Trophoblast cell (in vitro differentiated cells and primary cell): Measurements from ENCODE around the gene KIRREL2.

Experiments used
- DNase-seq, 2 donors: peaks; one replicate each; pipeline ENCODE4 v3.0.0-alpha.2; 2016
- H2AFZ ChIP-seq: 2 replicates; pipeline ENCODE4 v1.6.1; 2013; ENCODE audit warnings: low read length, moderate library complexity, mild to moderate bottlenecking; ENCODE audit not compliant: insufficient read depth, poor library complexity
- H2AK5ac ChIP-seq: 2 replicates; pipeline ENCODE4 v1.6.1; 2013; ENCODE audit warnings: mild to moderate bottlenecking, low read length
- H2BK120ac ChIP-seq: 2 replicates; pipeline ENCODE4 v1.6.1; 2013; ENCODE audit warnings: low read length, mild to moderate bottlenecking, moderate library complexity; ENCODE audit not compliant: insufficient read depth, poor library complexity
- H2BK12ac ChIP-seq: 2 replicates; pipeline ENCODE4 v1.6.1; 2013; ENCODE audit warnings: mild to moderate bottlenecking, low read length, moderate library complexity
- H2BK5ac ChIP-seq: 2 replicates; pipeline ENCODE4 v1.6.1; 2013; ENCODE audit warnings: low read length, low read depth, moderate library complexity, mild to moderate bottlenecking; ENCODE audit not compliant: poor library complexity
- H3K14ac ChIP-seq: 2 replicates; pipeline ENCODE4 v1.6.1; 2013; ENCODE audit warnings: mild to moderate bottlenecking, low read length
- H3K18ac ChIP-seq: 2 replicates; pipeline ENCODE4 v1.6.1; 2013; ENCODE audit warnings: mild to moderate bottlenecking, low read length
- H3K23ac ChIP-seq: 2 replicates; pipeline ENCODE4 v1.6.1; 2013; ENCODE audit warnings: low read length
- H3K27ac ChIP-seq: 2 replicates; pipeline ENCODE4 v1.5.1; 2013; ENCODE audit warnings: low read depth, mild to moderate bottlenecking, inconsistent platforms, low read length, moderate library complexity
- H3K27me3 ChIP-seq: 2 replicates; pipeline ENCODE4 v1.6.1; 2013; ENCODE audit warnings: inconsistent platforms, mild to moderate bottlenecking, low read length, moderate library complexity; ENCODE audit not compliant: insufficient read depth
- H3K36me3 ChIP-seq, 2 experiments: 1 replicate in 1 of 2; 2 replicates in 1 of 2; pipeline ENCODE4 v1.6.1; 2013; ENCODE audit warnings: low read length in 2 of 2, mild to moderate bottlenecking in 2 of 2, moderate library complexity in 1 of 2; ENCODE audit not compliant: insufficient read depth in 2 of 2, control insufficient read depth in 1 of 2
- H3K4ac ChIP-seq: 2 replicates; pipeline ENCODE4 v1.6.1; 2013; ENCODE audit warnings: low read depth, mild to moderate bottlenecking, low read length, moderate library complexity
- H3K4me1 ChIP-seq, 2 experiments: 1 replicate in 1 of 2; 2 replicates in 1 of 2; pipeline ENCODE4 v1.6.1; 2013; ENCODE audit warnings: low read length in 2 of 2, mild to moderate bottlenecking in 2 of 2, moderate library complexity in 1 of 2; ENCODE audit not compliant: insufficient read depth in 2 of 2, control insufficient read depth in 1 of 2
- H3K4me2 ChIP-seq: 2 replicates; pipeline ENCODE4 v1.6.1; 2013; ENCODE audit warnings: inconsistent platforms, mild to moderate bottlenecking, low read length, moderate library complexity
- H3K4me3 ChIP-seq: 2 replicates; pipeline ENCODE4 v1.5.1; 2013; ENCODE audit warnings: mild to moderate bottlenecking, low read depth, low read length, inconsistent platforms
- H3K79me1 ChIP-seq: one replicate; pipeline ENCODE4 v1.6.1; 2013; ENCODE audit warnings: low read length
- H3K79me2 ChIP-seq: 2 replicates; pipeline ENCODE4 v1.6.1; 2013; ENCODE audit warnings: low read length, mild to moderate bottlenecking; ENCODE audit not compliant: control insufficient read depth, insufficient read depth, poor library complexity
- H3K9ac ChIP-seq: 2 replicates; pipeline ENCODE4 v1.6.1; 2013; ENCODE audit warnings: mild to moderate bottlenecking, low read length
- H3K9me3 ChIP-seq: 2 replicates; pipeline ENCODE4 v1.6.1; 2013; ENCODE audit warnings: low read depth, mild to moderate bottlenecking, control low read depth, inconsistent platforms, low read length; ENCODE audit not compliant: insufficient read depth
- H4K12ac ChIP-seq: 2 replicates; pipeline ENCODE4 v1.6.1; 2013; ENCODE audit warnings: low read depth, mild to moderate bottlenecking, low read length, moderate library complexity
- H4K8ac ChIP-seq: 2 replicates; pipeline ENCODE4 v1.6.1; 2013; ENCODE audit warnings: low read depth, mild to moderate bottlenecking, low read length, moderate library complexity
- H4K91ac ChIP-seq: one replicate; pipeline ENCODE4 v1.6.1; 2013; ENCODE audit warnings: low read depth, mild to moderate bottlenecking, low read length, moderate library complexity
- WGBS: extraction: QIAGEN DNeasy Blood & Tissue Kit; methylation state at CpG from one replicate; pipeline ENCODE4 v1.1.7; 2013; ENCODE audit warnings: missing lambda C conversion rate; ENCODE audit not compliant: insufficient read length, insufficient coverage; ENCODE audit errors: extremely low coverage; 5-methylcytosine and 5-hydroxymethylcytosine counted together

Gene KIRREL2

DNA sequence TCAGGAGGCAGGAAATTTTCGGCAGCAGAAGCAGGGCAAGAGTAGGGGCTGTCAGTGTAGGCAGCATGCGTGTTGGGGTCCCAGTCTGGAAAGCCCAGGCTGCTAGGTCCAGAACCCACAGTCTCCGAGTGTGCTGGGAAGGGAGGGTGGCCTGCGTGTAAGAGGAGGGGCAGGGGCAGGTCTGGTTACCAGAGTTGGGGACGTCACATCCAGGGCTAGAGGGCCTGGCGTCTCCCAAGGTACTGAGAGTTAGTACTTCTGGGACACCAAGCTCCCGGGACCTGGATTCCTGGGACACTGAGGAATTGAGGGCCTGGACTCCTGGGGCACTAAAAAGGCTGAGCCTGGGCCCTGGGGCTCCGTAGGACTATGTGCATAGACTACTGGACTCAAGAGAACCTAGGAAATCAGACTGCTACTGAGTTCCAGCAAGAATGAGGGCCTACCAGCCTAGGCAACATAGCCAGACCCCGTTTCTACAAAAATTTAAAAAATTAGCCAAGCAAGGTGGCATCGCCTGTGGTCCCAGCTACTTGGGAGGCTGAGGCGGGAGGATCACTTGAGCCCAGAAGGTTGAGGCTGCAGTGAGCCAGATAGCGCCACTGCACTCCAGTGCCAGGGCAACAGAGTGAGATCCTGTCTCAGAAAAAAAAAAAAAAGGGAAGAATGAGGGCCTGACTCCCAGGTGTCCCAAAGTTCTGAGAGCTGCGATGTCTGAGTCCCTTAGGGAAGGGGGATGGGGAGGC, 41.2 kb downstream of the KIRREL2 start:
- Histone ChIP-seq H3K4me2 (peak overlapping the region; percentile 99), H3K79me1 (peaks cover 13% of the 10 kb centered on the region), H3K36me3 (peaks cover 27 to 39% of the 10 kb centered on the region in 2 experiments), H3K79me2 (peaks cover 8% of the 10 kb centered on the region), H3K14ac (no peak overlapping the region), H3K23ac (no peak overlapping the region), H3K27me3 (no peaks in the 10 kb centered on the region), H3K27ac (no peak overlapping the region), H4K91ac (no peak overlapping the region), H3K4me1 (peaks cover 6 to 18% of the 10 kb centered on the region in 2 experiments), H2BK120ac (no peak overlapping the region), H3K18ac (peak overlapping the region; percentile 7), H4K8ac (no peak overlapping the region), H3K4ac (no peak overlapping the region), H3K9me3 (no peaks in the 10 kb centered on the region), H2AFZ (no peak overlapping the region), H4K12ac (peak overlapping the region; percentile 0), H2BK12ac (no peak overlapping the region), H3K9ac (no peak overlapping the region), H3K4me3 (no peak overlapping the region), H2AK5ac (no peak overlapping the region), H2BK5ac (no peak overlapping the region)
- WGBS = no CpG with 5 or more reads among the region's 13 CpGs
- no peak for DNase-seq

DNA sequence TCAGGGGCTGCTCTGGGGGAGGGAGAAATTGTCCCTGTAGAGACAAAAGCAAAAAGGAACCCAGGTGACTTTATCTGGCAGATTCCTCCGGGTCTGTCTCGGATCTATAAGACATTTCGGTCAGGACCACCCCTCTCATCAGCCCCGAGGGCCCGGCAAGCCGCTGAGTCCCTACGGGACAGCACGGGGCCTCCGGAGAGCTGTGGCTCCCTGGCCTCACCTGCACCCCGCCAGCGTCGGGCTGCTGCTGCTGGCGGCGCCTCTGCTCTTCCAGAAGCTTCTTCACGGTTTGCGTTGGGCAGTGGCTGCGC, 41.7 kb downstream of the KIRREL2 start:
- peaks cover 27 to 38% of the 10 kb centered on the region in 2 experiments for H3K36me3 ChIP-seq
- no CpG with 5 or more reads among the region's 17 CpGs for WGBS
- peak overlapping the region; percentile 69 for H2AFZ ChIP-seq
- H2BK5ac ChIP-seq = peak overlapping the region; percentile 42
- H3K4ac ChIP-seq = peak overlapping the region; percentile 46
- H3K23ac ChIP-seq = no peak overlapping the region
- peak overlapping the region; percentile 99 for H3K4me2 ChIP-seq
- peak overlapping the region; percentile 58 for H4K12ac ChIP-seq
- H2BK120ac ChIP-seq = no peak overlapping the region
- H3K27ac ChIP-seq = no peak overlapping the region
- peaks cover 8% of the 10 kb centered on the region for H3K79me2 ChIP-seq
- peak overlapping the region; percentile 70 for H4K91ac ChIP-seq
- no peak overlapping the region for H2BK12ac ChIP-seq
- H2AK5ac ChIP-seq = peak overlapping the region; percentile 13
- H3K79me1 ChIP-seq = peaks cover 13% of the 10 kb centered on the region
- peaks cover 11 to 22% of the 10 kb centered on the region in 2 experiments for H3K4me1 ChIP-seq
- peak overlapping the region; percentile 62 for H4K8ac ChIP-seq
- peak overlapping the region; percentile 89 for H3K4me3 ChIP-seq
- no peak for DNase-seq
- H3K18ac ChIP-seq = peak overlapping the region; percentile 25
- no peaks in the 10 kb centered on the region for H3K9me3 ChIP-seq
- peak overlapping the region; percentile 66 for H3K14ac ChIP-seq
- no peaks in the 10 kb centered on the region for H3K27me3 ChIP-seq
- no peak overlapping the region for H3K9ac ChIP-seq

DNA sequence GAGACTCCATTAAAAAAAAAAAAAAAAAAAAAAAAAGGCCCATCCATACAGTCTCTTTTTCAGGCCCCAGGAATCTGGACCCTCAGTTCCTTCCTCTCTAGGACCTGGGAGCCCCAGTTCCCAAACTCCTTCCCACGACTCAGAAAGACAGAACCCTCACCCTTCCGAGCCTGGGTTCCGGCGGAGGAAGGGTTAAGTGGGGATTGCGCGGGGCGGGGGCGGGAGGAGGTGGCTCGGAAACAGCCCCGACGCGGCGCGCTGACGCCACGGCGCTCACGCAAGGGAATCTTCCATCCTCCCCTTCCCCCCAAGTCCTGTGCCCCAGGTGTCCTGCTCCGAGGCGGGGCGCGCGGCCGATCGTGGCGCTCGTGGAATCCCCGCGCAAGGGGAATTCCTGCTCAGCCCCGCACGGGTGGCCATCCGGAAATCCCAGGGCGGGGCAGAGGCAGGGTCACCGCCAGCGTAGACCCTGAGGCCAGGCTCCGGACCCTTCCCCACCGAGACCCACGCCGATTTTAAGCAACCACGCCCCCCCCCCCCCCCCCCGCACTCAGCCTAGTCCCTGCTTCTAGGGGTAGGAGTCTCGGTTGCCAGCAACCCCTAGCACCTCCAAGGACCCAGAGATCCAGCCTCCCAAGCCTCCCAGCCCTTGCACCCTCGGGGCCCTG, 43.0 kb downstream of the KIRREL2 start:
- peak overlapping the region; percentile 92 for H2AFZ ChIP-seq
- H3K4me1 ChIP-seq = peaks cover 13 to 24% of the 10 kb centered on the region in 2 experiments
- H2BK120ac ChIP-seq = peak overlapping the region; percentile 83
- peak overlapping the region; percentile 97 for H3K14ac ChIP-seq
- no CpG with 5 or more reads among the region's 43 CpGs for WGBS
- peak overlapping the region; percentile 99 for H3K4me2 ChIP-seq
- no peaks in the 10 kb centered on the region for H3K27me3 ChIP-seq
- no peak overlapping the region for H2BK12ac ChIP-seq
- peak overlapping the region; percentile 63 for H4K12ac ChIP-seq
- H3K36me3 ChIP-seq = peaks cover 23 to 33% of the 10 kb centered on the region in 2 experiments
- peak overlapping the region; percentile 95 for H3K18ac ChIP-seq
- peaks cover 13% of the 10 kb centered on the region for H3K79me1 ChIP-seq
- H3K4ac ChIP-seq = peak overlapping the region; percentile 98
- H3K4me3 ChIP-seq = peak overlapping the region; percentile 89
- peak overlapping the region; percentile 91 for H3K9ac ChIP-seq
- DNase-seq = peak; percentile 72 to 79
- H3K9me3 ChIP-seq = no peaks in the 10 kb centered on the region
- peak overlapping the region; percentile 79 for H2AK5ac ChIP-seq
- H3K79me2 ChIP-seq = peaks cover 8% of the 10 kb centered on the region
- peak overlapping the region; percentile 84 for H3K27ac ChIP-seq
- peak overlapping the region; percentile 86 for H2BK5ac ChIP-seq
- peak overlapping the region; percentile 88 for H4K91ac ChIP-seq
- H4K8ac ChIP-seq = peak overlapping the region; percentile 84
- H3K23ac ChIP-seq = no peak overlapping the region

DNA sequence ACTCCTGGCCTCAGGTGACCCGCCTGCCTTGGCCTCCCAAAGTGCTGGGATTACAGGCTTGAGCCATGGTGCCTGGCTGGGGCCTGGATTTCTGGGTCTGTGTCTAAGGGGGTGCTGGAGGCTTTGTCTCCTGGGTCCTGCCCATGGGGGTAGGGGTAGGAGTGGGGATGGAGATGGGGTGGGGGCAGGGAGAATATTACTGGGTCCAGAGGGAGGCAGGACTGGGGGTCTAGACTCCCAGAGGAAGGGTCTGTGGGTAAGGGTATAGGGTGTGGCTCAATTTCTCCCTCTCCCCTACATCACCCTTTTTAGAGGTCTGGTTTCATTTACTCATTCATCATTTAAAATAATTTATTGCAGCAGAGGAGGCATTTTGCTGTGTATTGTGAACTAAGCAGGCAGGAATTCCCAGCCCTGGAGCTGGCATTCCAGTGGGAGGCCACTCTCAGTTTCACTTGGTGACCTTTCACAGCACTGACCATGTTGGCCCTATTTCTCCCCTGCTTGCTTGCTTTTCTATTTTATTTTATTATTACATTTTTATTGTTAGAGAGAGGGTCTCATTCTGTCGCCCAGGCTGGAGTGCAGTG, 44.4 kb downstream of the KIRREL2 start:
- Histone ChIP-seq H4K91ac (peak overlapping the region; percentile 20), H2AK5ac (peak overlapping the region; percentile 94), H3K9ac (no peak overlapping the region), H3K4me1 (peaks cover 13 to 24% of the 10 kb centered on the region in 2 experiments), H3K79me1 (peaks cover 13% of the 10 kb centered on the region), H4K8ac (peak overlapping the region; percentile 84), H2BK12ac (no peak overlapping the region), H2AFZ (no peak overlapping the region), H3K23ac (no peak overlapping the region), H3K18ac (peak overlapping the region; percentile 54), H3K4me3 (no peak overlapping the region), H3K9me3 (no peaks in the 10 kb centered on the region), H3K4me2 (peak overlapping the region; percentile 99), H3K27me3 (no peaks in the 10 kb centered on the region), H2BK120ac (no peak overlapping the region), H3K36me3 (peaks cover 17 to 23% of the 10 kb centered on the region in 2 experiments), H3K79me2 (peaks cover 8% of the 10 kb centered on the region), H3K14ac (no peak overlapping the region), H2BK5ac (no peak overlapping the region), H4K12ac (no peak overlapping the region), H3K27ac (no peak overlapping the region), H3K4ac (no peak overlapping the region)
- DNase-seq = peak; percentile 71 to 86
- WGBS = no CpG with 5 or more reads among the region's 2 CpGs
